Calu3 (cell line): ENCODE results near the gene ITGB1BP2. TPM values are rescaled to one million over a fixed set of nuclear protein-coding genes. Genes with fewer than 3 reads are reported as not detected.
"Not testable (repeated sequence)": the region's sequence is repeated elsewhere in the genome, so short reads cannot be mapped to it uniquely, and the experiment has no call there.

ENCODE experiments used
- BruUV-seq: library from RNA; stranded (reverse); fragments of 400-500 nt; replicated peaks from 2 replicates; lab custom pipeline; 2021; lab: Mats Ljungman, UMichigan
- CTCF ChIA-PET: fragments of 300-600 bp; sonication (Branson Sonifier 250); formaldehyde crosslinking; loops from one replicate; lab custom pipeline; 2022; ENCODE audit warnings: antibody characterized with exemption; lab: Charles Lee
- DNase-seq: peaks from one replicate; pipeline ENCODE4 v3.0.0; 2022
- H3K27ac Mint-ChIP-seq: one replicate; pipeline ENCODE4 v1.8.0; 2022; ENCODE audit warnings: mixed read lengths; ENCODE audit not compliant: unreplicated experiment
- H3K27me3 Mint-ChIP-seq: one replicate; pipeline ENCODE4 v1.8.0; 2022; ENCODE audit warnings: mixed read lengths; ENCODE audit not compliant: unreplicated experiment
- H3K36me3 Mint-ChIP-seq: one replicate; pipeline ENCODE4 v1.8.0; 2022; ENCODE audit warnings: mild to moderate bottlenecking, moderate library complexity, mixed read lengths; ENCODE audit not compliant: insufficient read depth, unreplicated experiment
- H3K4me1 Mint-ChIP-seq: one replicate; pipeline ENCODE4 v1.8.0; 2022; ENCODE audit warnings: mild to moderate bottlenecking, low read depth, mixed read lengths; ENCODE audit not compliant: unreplicated experiment
- H3K4me3 Mint-ChIP-seq: one replicate; pipeline ENCODE4 v1.8.0; 2022; ENCODE audit warnings: mild to moderate bottlenecking, low read depth, moderate library complexity, mixed read lengths; ENCODE audit not compliant: unreplicated experiment
- H3K9me3 Mint-ChIP-seq: one replicate; pipeline ENCODE4 v1.8.0; 2022; ENCODE audit warnings: low read depth, mixed read lengths; ENCODE audit not compliant: unreplicated experiment
- intact Hi-C: fragments of 100-400 bp; cut with micrococcal nuclease; formaldehyde crosslinking; loops from one replicate; pipeline ENCODE4 v1.10.0; 2022; ENCODE audit not compliant: unreplicated experiment
- total RNA-seq: library from RNA; stranded (reverse); gene quantifications from 2 replicates; pipeline ENCODE4 v1.2.3, GENCODE V29; 2022
- TF ChIP-seq, protein P1 (sequence below): fragments of 200-600 bp; IDR thresholded peaks from one replicate; pipeline ENCODE4 v1.8.0; 2022; ENCODE audit warnings: antibody characterized with exemption; ENCODE audit not compliant: unreplicated experiment

ITGB1BP2 gene
- total RNA-seq, 1 experiment from 2014 or later = 7.1 TPM

DNA sequence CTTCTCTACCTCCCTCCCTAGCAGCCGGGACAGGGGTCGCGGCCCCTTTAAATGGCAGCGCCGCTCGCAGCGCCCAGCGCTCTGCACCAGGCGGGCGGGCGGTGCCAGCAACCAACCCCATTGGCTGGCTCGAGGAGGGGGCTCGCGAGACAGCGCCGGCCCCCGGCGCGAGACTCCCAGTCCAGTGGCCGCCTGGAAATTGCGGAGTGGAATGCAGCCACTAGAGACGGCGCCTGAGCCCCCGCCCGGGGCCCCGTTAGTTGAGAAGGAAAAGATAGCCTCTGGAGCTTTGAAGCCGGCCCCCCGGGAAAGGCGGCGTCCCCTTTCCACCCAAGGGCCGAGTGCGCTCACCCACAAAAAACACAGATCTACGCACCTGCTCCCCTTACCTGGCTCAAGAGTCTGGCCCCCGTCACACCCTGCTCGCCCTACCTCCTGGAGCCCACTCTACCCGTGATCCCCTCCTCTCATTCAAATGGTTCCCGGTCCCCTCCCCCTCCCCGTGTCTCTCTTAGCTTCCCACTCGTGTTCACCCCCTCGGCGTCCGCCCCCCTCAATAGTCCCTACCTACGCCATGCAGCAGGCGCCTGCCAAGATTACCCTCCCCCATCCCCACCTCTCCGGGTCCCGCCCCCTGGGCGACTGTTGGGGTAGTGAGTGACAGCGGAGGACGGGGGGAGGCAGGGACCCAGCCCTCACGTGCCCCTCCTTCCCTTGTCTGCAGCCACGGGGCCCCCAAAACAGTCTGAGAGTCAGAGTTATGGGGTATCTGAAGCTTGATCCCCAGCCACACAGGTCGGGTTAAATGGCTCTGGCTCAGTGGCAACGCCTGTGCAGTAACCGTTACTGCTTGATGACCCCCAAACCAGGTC, 47.2 kb upstream of the ITGB1BP2 start, which contains the start of gene ZMYM3:
Gene ZMYM3, minus strand, starts transcription at position 49 of the 872 bp plus-strand sequence. CDS start 885 bp downstream, outside the sequence.
- intact Hi-C loops = no loop called here

DNA sequence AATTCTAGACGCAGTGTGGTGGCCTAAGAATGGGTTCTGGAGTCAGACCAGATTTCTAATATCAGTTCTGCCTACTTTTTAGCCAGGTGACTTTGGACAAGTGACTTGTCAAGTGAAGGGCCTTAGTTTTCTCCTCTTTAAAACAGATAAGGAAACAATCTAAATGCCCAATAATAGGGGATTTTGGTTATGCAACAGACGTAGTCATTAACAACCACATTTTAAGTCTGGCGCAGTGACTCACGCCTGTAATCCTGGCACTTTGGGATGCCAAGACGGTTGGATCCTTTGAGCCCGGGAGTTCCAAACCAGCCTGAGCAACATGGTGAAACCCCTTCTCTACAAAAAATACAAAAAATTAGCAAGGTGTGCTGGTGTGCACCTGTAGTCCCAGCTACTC, 45.5 kb upstream of the ITGB1BP2 start:
- no peak for DNase-seq
- H3K27ac Mint-ChIP-seq = peak overlapping the region; percentile 76

More for the DNA sequence above, 47.2 kb upstream of the ITGB1BP2 start, which contains the start of gene ZMYM3:
- Mint-ChIP-seq H3K36me3 (peaks cover 34% of the 10 kb centered on the region), H3K27ac (peak within 1 kb of the TSS; percentile 13), H3K4me1 (peaks cover 11% of the 10 kb centered on the region), H3K27me3 (no peaks in the 10 kb centered on the region), H3K4me3 (peak within 1 kb of the TSS; percentile 70), H3K9me3 (no peaks in the 10 kb centered on the region)
- BruUV-seq = no TSS peak
- CTCF ChIA-PET = interaction anchor here (0.6 to 0.8 kb wide), 5 partner anchors 29 to 484 kb away, joined by 3 to 13 read pairs (median 4); partner anchors contain the start of gene NONO
- TF ChIP-seq, protein P1, sequence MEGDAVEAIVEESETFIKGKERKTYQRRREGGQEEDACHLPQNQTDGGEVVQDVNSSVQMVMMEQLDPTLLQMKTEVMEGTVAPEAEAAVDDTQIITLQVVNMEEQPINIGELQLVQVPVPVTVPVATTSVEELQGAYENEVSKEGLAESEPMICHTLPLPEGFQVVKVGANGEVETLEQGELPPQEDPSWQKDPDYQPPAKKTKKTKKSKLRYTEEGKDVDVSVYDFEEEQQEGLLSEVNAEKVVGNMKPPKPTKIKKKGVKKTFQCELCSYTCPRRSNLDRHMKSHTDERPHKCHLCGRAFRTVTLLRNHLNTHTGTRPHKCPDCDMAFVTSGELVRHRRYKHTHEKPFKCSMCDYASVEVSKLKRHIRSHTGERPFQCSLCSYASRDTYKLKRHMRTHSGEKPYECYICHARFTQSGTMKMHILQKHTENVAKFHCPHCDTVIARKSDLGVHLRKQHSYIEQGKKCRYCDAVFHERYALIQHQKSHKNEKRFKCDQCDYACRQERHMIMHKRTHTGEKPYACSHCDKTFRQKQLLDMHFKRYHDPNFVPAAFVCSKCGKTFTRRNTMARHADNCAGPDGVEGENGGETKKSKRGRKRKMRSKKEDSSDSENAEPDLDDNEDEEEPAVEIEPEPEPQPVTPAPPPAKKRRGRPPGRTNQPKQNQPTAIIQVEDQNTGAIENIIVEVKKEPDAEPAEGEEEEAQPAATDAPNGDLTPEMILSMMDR = no peak
- peak; percentile 88 for DNase-seq

DNA sequence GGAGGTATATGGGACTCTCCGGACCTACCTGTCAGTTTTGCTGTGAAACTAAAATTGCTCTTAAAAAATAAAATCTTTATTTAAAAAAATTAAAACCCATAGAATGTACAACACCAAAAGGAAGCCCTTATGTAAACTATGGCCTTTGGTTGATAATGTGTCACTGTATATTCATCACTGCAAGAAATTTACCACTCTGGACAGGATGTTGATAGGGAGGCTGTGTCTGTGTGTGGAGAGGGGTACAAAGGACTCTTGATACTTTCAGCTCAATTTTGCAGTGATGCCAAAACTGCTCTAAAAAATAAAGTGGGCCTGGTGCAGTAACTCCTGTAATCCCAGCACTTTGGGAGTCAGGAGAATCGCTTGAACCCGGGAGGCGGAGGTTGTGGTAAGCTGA, 44.7 kb upstream of the ITGB1BP2 start:
- TF ChIP-seq, protein P1 = no peak
- no peaks in the 10 kb centered on the region for H3K9me3 Mint-ChIP-seq
- DNase-seq = no peak
- peaks cover 11% of the 10 kb centered on the region for H3K4me1 Mint-ChIP-seq
- H3K36me3 Mint-ChIP-seq = peaks cover 23% of the 10 kb centered on the region
- no peak overlapping the region for H3K4me3 Mint-ChIP-seq
- intact Hi-C loops = no loop called here
- CTCF ChIA-PET = no interaction called here
- H3K27me3 Mint-ChIP-seq = no peaks in the 10 kb centered on the region
- BruUV-seq = no TSS peak
- H3K27ac Mint-ChIP-seq = no peak overlapping the region

More for the DNA sequence above, 45.5 kb upstream of the ITGB1BP2 start:
- Mint-ChIP-seq H3K9me3 (no peaks in the 10 kb centered on the region), H3K36me3 (peaks cover 25% of the 10 kb centered on the region), H3K4me1 (peaks cover 11% of the 10 kb centered on the region), H3K4me3 (peak overlapping the region; percentile 70), H3K27me3 (no peaks in the 10 kb centered on the region)
- intact Hi-C loops = no loop called here
- no TSS peak for BruUV-seq
- TF ChIP-seq, protein P1 = no peak
- CTCF ChIA-PET = no interaction called here

DNA sequence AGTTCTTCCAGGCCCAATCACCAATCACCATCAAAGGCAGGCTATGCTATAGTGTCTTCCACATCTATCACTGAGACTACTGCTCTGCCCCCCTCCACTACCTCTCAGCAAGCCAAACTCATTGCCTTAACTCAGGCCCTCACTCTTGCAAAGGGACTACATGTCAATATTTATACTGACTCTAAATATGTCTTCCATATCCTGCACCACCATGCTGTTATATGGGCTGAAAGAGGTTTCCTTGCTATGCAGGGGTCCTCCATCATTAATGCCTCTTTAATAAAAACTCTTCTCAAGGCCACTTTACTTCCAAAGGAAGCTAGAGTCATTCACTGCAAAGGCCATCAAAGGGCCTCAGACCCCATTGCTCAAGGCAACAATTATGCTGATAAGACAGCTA, 32.9 kb upstream of the ITGB1BP2 start:
- H3K4me1 Mint-ChIP-seq, H3K9me3 Mint-ChIP-seq, H3K27me3 Mint-ChIP-seq, BruUV-seq, DNase-seq, CTCF ChIA-PET, H3K36me3 Mint-ChIP-seq, H3K4me3 Mint-ChIP-seq, H3K27ac Mint-ChIP-seq, intact Hi-C loops: not testable (repeated sequence)
